PC-9 (cell line): ENCODE data around the gene MACROH2A2.

Experiments
- CTCF ChIP-seq: fragments of 200-600 bp; sonication (generic); conservative IDR thresholded peaks from 2 replicates; pipeline ENCODE4 v1.6.1; 2017; ENCODE audit warnings: mixed run types, antibody characterized with exemption, mild to moderate bottlenecking, moderate library complexity
- EZH2 ChIP-seq: fragments of 200-600 bp; sonication (generic); IDR thresholded peaks from 2 replicates; pipeline ENCODE4 v1.8.0; 2017; ENCODE audit warnings: antibody characterized with exemption, low read depth

- no peak for TF ChIP-seq CTCF
- TF ChIP-seq EZH2: no peak
These were observed 45.4 kb upstream of the MACROH2A2 start for GRCh38 chr10:70007116-70007820.
